Measurements from ENCODE around the gene PCDH15.

GRCh38 chr10:53894145-53894544, 906.9 kb downstream of the PCDH15 start:
- TF ChIP-seq, protein P1, sequence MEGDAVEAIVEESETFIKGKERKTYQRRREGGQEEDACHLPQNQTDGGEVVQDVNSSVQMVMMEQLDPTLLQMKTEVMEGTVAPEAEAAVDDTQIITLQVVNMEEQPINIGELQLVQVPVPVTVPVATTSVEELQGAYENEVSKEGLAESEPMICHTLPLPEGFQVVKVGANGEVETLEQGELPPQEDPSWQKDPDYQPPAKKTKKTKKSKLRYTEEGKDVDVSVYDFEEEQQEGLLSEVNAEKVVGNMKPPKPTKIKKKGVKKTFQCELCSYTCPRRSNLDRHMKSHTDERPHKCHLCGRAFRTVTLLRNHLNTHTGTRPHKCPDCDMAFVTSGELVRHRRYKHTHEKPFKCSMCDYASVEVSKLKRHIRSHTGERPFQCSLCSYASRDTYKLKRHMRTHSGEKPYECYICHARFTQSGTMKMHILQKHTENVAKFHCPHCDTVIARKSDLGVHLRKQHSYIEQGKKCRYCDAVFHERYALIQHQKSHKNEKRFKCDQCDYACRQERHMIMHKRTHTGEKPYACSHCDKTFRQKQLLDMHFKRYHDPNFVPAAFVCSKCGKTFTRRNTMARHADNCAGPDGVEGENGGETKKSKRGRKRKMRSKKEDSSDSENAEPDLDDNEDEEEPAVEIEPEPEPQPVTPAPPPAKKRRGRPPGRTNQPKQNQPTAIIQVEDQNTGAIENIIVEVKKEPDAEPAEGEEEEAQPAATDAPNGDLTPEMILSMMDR (IDR thresholded peaks at IDR 0.05; ENCODE audit: insufficient read depth, low read length, poor library complexity, severe bottlenecking), result no peak
- no peak for TF ChIP-seq EZH2phosphoT487 (conservative IDR thresholded peaks at IDR 0.05; ENCODE audit: low read length)
